Stimulated activated CD4-positive, alpha-beta T cell treated with anti-CD3 and anti-CD28 coated beads, Interleukin-15, amount 100 ng/mL, for 48 hours (primary cell): ENCODE data around the gene MYL2.

Experiments used
- DNase-seq, 2 donors: peaks; one replicate each; pipeline ENCODE4 v3.0.0-alpha.2; 2020; ENCODE audit warnings: low read depth in 2 of 2

Gene MYL2

GRCh38 chr12:110930348-110931314 is 10.3 kb upstream of the MYL2 start:
- no peak for DNase-seq

- DNase-seq, result no peak
These were observed 9.4 kb upstream of the MYL2 start for GRCh38 chr12:110929818-110930217.

DNA sequence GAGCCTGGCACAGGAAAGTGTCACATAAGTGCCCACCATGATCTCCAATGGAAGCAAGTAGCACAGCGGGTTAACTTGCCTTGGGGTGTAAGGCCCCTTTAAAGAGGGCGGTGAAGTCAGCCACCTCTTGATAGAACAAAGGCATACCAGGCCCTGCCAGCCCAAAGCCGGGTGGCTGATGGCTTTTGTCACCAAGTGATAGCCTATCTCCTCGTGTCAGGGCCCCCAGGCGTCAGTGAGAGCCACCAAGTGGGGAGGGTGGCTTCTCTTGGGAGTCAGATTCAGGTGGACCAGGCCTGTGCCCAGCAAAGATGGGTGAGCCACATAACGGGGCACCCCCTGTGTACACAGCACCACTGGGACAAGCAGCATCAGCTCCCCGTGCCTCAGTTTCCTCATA is 8.3 kb upstream of the MYL2 start:
- no peak for DNase-seq

DNA sequence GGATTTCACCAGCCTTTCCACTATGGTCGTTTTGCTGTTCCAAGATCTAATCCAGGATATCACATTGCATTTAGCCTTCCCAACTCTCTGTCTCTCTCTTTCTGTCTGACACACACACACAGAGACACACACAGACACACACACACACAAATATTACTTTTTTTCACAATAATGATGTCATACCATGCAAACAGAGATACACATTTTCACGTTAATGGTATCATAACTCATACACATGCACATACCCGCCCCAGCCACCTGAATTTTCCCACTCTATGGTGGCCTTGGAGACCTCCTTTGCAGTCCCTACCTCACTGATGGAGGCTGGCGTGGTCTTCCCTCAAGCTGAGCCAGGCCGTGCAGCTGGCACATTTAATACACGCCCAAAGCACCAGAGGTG is 7.2 kb upstream of the MYL2 start:
- no peak for DNase-seq

DNA sequence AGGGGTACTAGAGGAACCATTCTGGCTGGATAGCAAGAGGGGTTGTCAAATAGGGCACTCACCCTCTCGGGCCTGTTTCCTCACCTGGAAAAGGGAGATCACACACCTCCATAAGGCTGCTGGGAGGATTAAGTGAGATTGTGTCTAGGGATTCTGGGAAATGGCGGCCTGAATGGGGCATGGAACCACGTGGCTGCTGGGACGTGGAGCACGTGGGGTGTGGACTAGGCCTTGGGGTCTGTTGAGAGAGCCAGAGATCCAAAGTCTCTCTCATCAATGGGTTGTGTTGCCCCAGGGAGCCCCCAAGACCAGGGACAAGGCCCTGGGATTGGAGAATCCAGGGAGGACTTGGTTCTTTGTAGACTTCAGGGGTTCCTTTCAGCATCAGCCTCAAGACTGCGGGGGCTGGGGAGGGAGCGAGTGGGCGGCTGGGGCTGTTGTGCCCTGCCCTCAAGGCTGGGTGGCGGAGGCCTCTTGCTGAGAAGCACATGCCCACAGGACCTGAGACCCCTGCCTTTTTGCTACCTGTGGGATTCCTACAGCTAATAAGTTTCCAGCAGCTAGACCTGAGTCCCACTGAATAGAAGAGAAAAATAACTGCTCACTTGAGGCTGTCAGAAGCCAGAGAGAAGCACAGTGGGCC is 3.4 kb upstream of the MYL2 start:
- no peak for DNase-seq

DNA sequence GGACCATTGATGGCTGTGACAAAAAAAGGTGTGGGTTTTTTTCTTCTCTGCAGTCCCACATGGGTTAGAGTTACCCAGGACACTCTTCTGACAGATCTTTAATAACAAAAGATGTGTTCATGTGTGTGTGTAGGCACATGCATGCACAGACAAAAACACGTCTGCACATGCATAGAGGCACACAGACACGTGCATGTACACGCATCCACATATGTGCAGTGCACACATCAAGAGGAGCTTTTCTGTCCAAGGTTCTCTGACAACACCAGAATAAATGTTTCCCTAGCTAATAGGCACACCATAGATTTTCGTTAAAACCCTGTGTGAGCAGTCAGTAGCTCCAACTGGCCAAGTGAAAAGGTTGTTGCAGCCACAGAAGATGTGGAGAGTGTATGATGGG is 2.8 kb upstream of the MYL2 start:
- DNase-seq, result no peak

DNA sequence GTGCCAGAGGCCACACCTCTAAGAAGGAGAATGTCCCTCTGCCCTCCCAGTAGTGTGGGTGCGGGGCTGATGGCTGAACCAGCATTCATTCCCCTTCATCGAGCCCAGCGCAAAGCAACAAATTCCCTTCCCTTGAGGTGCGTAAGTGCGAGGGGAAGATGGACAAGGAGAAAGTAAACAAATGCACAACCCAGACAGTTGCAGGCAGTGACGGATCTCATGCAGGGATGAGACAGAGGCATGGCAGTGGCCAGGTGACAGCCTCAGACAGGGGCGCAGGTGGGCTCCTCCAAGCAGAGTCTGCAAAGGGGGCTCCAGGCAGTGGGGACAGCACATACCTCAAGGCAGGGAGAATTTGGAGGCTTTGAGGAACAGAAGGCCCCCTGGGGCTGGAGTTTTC is 2.3 kb upstream of the MYL2 start:
- no peak for DNase-seq

DNA sequence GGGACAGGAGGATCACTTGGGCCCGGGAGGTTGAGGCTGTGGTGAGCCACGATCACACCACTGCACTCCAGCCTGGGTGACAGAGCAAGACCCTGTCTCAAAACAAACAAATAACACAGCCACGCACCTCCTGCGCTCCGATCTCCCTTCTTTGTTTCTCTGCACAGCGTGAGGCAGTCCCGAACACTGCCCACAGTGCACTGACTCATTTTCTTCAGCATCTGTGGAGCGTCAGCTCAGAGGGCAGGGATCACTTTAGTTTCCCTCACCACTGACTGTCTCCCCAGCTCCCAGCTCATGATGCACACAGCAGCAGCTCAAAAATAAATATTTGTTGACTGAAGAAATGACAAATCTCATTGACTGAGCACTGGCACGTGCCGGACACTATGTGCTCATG is 883 bp upstream of the MYL2 start:
- DNase-seq, result no peak

GRCh38 chr12:110919720-110920119 is 659 bp downstream of the MYL2 start:
- no peak for DNase-seq

DNA sequence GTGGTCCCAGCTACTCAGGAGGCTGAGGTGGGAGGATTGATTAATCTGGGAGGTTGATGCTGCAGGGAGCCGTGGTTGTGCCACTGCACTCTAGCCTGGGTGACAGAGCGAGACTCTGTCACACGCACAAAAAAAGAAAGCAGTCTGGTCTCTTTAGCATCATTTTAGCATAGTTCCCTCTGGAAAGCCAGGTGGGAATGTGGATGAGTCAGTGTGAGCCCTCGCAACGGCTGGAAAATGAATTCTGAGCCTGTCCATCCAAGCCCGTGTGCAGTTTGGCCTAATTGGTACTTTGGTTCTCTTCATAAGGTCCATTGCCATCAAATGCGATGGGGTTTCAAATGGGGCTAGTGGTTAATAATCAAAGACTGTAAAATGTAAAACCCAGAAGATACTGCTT is 2.4 kb downstream of the MYL2 start:
- no peak for DNase-seq

DNA sequence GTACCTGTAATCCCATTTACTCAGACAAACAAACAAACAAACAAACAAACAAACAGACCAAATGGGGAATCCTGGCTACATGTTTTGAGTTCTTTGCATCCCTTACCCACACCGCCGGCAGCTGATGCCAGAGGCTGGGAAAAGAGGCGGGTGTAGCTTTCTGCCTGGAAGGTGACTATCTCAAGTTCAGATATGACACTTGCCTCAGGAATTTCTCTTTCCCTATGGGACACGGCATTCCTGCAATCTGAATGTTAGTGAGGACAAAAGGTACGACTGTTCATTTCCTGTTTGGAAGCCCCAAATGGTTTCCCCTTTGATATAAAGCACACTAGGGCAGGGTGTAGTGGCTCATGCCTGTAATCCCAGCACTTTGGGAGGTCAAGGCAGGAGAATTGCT is 2.9 kb downstream of the MYL2 start:
- DNase-seq, result no peak

DNA sequence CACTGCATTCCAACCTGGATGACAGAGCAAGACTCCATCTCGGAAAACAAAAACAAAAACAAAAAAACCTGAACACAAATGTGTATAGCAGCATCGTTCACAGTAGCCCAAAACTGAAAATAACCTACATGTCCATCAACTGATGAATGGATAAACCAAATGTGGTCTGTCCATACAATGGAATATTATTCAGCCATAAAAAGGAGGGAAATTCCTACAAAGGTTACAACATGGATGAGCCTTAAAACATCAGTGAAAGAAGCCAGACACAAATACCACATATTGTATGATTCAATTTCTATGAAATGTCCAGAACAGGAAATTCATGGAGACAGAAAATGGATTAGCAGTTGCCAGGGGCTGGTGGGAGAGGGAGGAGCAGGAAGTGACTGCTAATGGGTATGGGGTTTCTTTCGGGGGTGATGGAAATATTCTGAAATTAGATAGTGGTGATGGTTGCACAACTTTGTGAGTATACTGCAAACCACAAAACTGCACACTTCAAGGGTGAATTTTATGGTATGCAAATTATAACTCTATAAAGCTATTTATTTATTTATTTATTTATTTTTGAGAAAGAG is 4.0 kb downstream of the MYL2 start:
- DNase-seq, result no peak

DNA sequence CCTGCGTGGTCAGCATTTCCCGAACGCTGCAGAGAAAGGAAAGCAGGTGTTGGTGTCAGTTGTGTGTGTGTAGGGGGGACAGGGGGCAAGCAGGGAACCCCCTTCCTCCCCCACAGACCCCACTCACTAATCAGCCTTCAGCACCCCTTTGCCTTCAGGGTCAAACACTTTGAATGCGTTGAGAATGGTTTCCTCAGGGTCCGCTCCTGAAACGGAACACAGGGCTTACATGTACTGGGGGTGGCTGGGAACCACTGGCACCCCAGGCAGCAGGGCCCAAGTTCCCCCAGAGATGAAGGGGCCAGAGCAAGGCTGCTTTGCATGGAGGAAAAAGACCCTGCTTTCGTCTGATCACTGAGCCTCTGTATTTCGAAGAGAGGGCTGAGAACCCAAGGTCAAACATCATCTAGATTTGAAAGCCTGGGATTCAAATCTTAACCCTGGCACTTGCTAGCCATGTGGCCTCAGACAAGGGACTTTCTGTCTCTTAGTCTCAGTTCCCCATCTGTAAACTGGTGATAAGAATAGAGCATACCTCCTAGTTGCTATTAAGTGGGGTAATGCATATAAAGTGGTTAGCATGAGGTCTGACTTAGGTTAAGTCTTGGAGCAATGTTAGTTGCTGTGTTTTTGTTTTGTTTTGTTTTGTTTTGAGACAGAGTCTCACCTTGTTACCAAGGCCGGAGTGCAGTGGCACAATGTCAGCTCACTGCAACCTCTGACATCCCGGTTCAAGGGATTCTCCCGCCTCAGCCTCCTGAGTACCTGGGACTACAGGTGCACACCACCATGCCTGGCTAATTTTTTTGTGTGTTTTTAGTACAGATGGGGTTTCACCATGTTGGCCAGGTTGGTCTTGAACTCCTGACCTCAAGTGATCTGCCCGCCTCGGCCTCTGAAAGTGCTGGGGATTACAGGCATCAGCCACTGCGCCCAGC is 7.0 kb downstream of the MYL2 start:
- no peak for DNase-seq

GRCh38 chr12:110912263-110912662 is 8.1 kb downstream of the MYL2 start:
- no peak for DNase-seq

DNA sequence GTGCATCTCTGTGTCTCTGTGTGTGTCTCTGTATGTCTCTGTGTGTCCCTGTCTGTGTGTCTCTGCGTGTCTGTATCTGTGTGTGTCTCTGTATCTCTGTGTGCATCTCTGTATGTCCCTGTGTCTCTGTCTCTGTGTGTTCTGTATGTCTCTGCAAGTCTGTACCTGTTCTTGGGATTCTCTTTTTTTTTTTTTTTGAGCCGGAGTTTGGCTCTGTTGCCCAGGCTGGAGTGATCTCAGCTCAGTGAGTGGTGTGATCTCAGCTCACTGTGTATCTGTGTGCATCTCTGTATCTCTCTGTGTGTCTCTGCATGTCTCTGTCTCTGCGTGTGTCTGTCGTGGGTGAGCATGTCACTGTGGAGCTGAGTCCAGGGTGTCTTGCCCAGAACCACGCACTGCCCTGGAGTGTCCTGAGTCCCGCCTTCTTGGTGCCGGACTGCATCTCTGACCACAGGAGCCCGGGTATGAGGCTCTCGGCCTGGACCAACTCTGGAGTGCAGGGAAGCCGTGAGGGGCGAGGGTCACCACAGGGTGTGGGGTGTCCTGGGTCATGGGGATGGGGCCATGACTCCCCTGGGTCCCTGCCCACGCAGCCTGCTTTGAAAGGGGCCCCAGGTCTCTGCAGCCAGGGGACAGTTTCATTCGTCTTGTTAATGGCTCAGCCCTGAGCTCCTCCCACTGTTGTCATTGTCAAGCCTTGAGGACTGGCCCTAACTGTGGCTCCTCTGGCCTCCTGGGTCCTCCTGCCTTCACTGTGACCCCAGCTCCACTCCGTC is 11.8 kb downstream of the MYL2 start:
- no peak for DNase-seq

DNA sequence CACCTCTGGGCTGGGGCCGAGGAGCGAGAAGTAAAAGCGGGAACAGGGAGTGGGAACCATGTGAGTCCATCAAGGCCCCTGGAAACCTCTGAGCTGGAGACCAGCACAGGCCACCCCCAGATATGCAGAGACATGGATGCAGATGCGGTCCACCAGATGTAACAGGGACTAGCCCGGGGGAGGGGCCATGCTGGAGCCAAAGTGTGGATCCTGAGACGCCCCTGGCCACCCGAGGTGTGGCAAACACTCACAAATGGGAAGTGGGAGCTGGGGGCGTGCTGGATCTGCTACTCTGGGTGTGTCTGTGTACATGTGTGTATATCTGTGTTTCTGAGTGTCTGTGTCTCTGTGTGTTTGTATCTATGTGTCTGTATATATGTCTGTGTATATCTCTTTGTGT is 12.8 kb downstream of the MYL2 start:
- no peak for DNase-seq

GRCh38 chr12:110906985-110907384 is 13.4 kb downstream of the MYL2 start:
- no peak for DNase-seq

DNA sequence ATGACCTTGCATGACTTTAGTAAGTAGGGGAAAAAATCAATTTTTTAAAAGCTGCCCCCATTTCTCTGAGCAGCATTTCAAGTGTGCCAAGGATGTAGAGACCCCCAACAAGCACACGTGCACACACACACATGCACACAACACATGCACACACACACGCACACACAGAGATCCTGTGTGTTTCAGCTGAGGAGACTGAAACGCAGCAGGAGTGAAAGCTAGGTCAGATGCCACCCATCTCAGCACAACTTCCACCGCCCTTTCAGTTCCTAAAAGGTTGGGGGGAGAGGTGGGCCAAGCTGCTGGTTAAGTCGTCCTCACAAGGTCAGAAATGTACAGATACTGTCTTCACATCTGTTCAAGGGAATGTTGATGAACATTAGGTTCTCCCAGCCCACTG is 13.9 kb downstream of the MYL2 start:
- DNase-seq, result no peak

- no peak for DNase-seq
These were observed 14.3 kb downstream of the MYL2 start for GRCh38 chr12:110906083-110906482.

DNA sequence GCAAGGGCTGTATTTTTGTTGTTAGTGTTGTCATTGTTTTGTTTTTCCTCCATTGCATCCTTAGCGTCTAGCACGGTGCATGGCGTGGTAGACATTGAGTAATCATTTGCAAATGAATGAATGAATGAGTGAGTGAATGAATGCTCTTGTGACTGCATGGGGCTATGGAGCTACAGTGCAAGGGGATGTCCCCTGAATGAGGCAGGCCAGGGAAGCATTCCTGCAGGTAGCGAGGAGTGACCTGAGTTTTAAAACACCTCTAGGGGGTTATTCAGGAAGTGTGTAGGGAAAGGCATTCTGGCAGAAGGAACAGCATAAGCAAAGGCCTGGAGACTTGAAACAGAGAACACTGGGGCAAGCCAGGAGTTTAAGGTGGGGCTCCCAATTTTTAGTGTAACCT is 16.9 kb downstream of the MYL2 start:
- DNase-seq, result no peak

DNA sequence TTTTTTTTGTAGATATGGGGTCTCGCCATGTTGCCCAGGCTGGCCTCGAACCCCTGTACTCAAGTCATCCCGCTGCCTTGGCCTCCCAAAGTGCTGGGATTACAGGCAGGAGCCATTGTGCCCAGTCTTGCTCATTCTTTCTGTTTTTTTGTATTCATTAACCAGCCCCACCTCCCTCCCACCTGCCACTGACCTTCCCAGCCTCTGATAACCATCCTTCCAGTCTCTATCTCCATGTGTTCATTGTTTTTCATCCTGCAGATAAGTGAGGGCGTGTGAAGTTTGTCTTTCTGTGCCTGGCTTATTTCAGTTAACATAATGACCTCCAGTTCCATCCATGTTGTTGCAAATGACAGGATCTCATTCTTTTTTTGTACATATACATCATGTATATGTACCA is 19.0 kb downstream of the MYL2 start:
- no peak for DNase-seq
